PC-3 (cell line): ENCODE data around the gene BDKRB2.

ENCODE experiments used
- EZH2phosphoT487 ChIP-seq: fragments of 300-600 bp; sonication (generic); IDR thresholded peaks from 2 replicates; pipeline ENCODE4 v1.6.1; 2018; ENCODE audit warnings: mild to moderate bottlenecking, antibody characterized with exemption, low read length, borderline replicate concordance
- TF ChIP-seq, protein P1 (sequence below): fragments of 300-600 bp; sonication (generic); conservative IDR thresholded peaks from 2 replicates; pipeline ENCODE4 v1.5.1; 2017; ENCODE audit warnings: antibody characterized with exemption, low read depth, mild to moderate bottlenecking, low read length

DNA sequence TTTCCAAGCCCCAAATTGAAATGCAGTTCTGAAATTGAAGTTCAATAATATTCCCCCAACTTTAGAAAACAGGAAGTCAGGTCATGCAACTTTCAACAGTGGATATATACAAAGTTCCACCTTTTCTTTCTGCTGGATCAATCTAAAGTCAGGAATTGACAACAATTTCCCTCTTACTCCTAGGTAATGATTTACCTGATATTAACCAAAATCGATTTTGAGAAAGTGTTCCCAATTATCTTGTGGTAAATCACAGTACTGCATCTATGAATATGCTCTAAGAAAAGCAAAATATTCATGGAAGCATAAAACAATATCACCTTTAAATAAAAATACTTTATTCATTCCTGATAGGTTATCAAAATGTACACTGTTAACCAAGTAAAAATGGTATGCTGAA, 79.8 kb downstream of the BDKRB2 start:
- TF ChIP-seq, protein P1, sequence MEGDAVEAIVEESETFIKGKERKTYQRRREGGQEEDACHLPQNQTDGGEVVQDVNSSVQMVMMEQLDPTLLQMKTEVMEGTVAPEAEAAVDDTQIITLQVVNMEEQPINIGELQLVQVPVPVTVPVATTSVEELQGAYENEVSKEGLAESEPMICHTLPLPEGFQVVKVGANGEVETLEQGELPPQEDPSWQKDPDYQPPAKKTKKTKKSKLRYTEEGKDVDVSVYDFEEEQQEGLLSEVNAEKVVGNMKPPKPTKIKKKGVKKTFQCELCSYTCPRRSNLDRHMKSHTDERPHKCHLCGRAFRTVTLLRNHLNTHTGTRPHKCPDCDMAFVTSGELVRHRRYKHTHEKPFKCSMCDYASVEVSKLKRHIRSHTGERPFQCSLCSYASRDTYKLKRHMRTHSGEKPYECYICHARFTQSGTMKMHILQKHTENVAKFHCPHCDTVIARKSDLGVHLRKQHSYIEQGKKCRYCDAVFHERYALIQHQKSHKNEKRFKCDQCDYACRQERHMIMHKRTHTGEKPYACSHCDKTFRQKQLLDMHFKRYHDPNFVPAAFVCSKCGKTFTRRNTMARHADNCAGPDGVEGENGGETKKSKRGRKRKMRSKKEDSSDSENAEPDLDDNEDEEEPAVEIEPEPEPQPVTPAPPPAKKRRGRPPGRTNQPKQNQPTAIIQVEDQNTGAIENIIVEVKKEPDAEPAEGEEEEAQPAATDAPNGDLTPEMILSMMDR = no peak
- TF ChIP-seq EZH2phosphoT487 = no peak
